Daoy (cell line): Measurements from ENCODE around the gene DOCK9. TPM values are rescaled to one million over a fixed set of nuclear protein-coding genes. Genes with fewer than 3 reads are reported as not detected.
A peak's percentile ranks its signal among the peaks of the same experiment; 100 is the strongest.

ENCODE experiments used
- DNase-seq: peaks from one replicate; pipeline ENCODE4 v3.0.0-alpha.2; 2015; ENCODE audit warnings: low read depth
- total RNA-seq: library from RNA; depleted of rRNA; stranded (reverse); fragments of >200 nt; shearing (Covaris generic); gene quantifications from 2 replicates; pipeline ENCODE4 v1.2.3, GENCODE V29; 2014; rRNA removed

Gene DOCK9
- 25.0 and 28.0 TPM in 2 replicates for total RNA-seq

DNA sequence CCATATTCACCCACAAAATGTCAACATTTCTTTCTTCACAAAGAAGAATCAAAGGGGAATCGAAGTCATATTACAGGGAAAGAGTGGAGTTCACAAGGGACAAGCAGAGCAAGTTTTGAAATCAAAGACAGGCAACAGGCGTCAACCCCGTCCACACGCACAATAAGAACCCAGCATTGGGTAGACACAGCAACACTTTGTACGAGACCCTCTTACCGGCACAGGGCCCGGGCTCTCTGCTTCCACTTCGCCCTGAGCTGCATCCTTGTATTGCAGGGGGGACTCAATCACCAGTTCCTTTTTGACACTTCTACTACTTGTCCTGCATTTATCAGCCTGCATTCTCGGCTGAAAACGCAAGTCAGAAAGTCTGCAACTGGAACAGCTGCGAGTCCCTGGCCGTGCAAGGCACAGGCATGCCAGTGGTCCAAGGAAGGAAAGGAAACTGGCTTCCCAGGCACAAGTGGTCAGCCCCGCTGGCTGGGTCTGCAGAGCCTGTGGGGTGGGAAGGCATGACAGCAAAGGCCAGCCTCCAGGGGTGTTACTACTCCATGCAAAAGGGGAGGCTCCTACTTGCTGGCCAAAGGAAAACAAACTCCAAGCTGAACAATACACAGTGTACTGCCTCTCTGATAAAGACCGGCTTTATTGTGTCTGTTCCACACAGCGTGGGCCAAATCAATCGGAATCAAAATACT, at the start of gene DOCK9:
DOCK9 (minus strand) TSS at position 497 of the 698 bp plus-strand sequence; CDS start at position 342, 155 bp downstream.
- peak; percentile 72 for DNase-seq

DNA sequence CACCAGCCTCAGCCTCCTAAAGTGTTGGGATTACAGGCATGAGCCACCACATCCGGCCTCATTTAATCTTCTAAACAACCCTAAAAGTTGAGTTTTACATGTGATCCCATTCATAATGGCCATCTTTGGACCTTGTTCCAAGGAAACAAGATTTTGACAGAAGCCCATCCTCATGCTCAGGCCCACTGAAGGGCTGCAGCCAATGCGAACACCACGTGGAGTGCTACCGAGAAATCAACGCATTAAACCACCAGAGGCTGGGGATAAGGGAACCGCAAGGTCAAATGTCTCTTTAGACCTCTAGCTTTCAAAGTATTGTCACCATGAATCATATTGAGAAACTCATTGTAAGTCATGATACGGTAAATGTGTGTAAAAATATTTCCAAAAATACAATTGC, 49.4 kb upstream of the DOCK9 start:
- no peak for DNase-seq

GRCh38 chr13:99022941-99023340, 45.1 kb upstream of the DOCK9 start:
- no peak for DNase-seq

- DNase-seq, result no peak
Measured at GRCh38 chr13:99018418-99019180, 40.7 kb upstream of the DOCK9 start.

DNA sequence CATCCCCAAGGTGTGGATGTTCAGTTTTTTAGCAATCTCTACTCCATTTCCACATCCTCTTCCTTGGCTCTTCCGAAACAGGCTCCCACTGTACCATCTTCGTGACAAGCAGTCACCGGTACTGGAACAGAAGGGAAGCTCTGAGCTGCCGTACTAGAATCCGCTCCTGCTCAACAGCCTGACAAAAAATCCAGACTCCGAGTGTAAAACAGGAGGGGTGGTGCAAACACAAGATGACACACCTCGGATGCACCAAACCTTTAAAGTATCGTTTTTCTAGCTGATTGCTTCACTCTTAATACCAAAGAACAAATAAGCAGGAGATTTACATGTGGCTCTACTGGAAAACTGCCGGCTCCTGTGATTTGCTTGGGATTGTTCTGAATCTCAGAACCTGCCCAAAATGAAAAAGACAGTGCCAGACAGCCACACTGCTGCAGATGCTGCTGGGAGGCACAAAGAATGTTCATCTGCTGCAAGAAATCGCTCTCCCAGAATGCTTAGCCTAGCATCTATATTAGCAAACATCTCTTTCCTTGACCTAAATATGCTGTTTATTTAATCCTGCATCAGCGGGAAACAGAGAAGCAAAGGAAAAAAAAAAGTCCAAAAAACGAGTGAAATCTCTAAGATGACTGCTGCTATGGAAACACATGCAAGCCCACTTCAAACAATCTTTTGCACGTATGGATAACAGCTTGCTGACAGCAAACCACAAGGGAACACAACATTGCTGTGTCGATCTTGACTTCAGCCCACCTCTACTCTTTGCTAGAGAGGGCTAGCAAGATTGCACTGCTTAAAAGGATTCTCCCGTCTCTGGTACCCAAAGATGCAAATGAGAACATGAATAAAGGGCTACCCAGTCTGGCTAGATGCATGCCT, 38.0 kb upstream of the DOCK9 start:
- DNase-seq, result no peak

DNA sequence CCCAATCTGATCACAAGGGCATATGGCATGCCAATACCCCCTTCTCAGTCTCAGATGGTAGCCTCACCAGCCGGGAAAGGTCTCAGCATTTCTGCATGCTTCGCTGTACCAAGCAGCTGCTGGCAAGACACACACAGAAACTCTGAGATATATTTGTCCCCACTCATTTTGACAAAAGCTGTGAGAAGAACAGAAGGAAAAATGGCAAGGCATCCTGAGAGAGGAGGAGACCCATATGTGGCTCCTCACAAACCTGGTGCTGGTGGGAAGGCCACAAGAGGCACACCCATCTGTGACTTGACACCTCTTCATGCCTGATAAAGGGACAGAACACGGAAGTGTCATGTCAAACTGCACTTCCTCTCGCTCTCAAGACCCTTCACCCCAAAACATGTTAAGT, 36.7 kb upstream of the DOCK9 start:
- DNase-seq, result no peak

GRCh38 chr13:99013951-99014350, 36.1 kb upstream of the DOCK9 start:
- no peak for DNase-seq

DNA sequence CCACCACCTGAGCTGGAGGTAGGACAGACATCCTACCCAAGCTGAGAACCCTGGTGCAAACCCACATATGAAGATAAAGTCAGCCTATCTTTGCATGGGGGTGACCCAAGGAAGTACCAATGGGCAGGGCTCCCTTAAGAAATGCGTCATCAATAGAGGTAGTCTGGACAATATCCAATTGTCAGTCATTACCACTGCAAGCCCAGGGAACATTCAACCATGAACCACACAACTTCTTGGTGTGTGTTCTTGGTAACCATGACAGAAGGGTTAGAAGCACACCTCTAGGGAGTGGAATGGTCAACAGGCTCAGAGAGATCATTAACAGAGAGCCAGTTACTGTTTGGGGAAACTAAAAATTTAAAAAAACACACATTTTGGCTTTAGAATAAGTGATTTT, 34.7 kb upstream of the DOCK9 start:
- no peak for DNase-seq

GRCh38 chr13:99009987-99010551, 32.2 kb upstream of the DOCK9 start:
- no peak for DNase-seq

- DNase-seq, result no peak
Measured at GRCh38 chr13:99008577-99008976, 30.7 kb upstream of the DOCK9 start.

DNA sequence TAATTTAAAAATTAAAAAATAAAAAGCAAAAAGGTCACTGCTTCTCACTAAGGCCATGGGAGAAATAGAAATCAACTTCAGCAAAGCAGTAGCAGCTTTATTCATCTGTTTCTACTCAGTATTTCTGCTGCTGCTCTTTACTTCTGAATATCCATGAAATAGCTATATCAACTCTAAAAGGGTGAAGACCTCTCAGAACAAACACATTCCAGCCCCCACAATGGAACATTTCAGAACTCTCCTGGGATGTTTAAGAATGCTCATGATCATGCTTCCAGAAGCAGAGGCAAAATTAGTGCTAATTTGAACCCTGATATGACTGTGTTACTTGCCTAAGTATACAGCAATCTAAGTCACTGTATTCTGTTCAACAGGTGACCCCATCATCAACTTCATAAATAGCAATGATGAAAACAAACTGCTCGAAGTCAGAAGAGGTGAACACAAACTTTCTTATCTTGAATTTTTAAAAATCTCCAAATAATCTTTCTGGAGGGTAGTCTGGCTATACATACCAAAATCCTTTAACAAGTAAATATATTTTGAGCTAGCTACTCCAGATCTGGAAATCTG, 29.6 kb upstream of the DOCK9 start:
- no peak for DNase-seq

GRCh38 chr13:99005609-99006008, 27.7 kb upstream of the DOCK9 start:
- DNase-seq, result no peak

- no peak for DNase-seq
Measured at GRCh38 chr13:99004978-99005377, 27.1 kb upstream of the DOCK9 start.

GRCh38 chr13:99003851-99004471, 26.1 kb upstream of the DOCK9 start:
- DNase-seq, result no peak

DNA sequence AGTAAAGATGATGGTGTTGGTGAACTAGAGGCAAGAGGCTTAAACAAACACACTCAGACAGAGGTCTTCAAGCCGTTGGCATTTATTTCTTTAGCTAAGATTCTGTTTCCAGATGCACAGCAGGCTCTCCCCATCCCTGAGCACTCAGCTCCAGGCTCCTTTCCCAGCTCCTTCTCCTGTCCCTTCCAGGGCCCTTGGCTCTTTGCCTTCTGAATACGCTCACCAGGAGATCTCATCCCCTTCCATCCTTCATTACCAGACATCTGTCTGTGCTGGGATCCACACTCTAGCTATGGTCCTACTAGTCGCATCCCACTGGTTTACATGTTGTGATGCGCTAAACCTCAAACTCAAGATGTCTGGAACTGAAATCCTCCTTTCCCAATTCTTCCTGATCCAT, 25.3 kb upstream of the DOCK9 start:
- DNase-seq, result no peak

DNA sequence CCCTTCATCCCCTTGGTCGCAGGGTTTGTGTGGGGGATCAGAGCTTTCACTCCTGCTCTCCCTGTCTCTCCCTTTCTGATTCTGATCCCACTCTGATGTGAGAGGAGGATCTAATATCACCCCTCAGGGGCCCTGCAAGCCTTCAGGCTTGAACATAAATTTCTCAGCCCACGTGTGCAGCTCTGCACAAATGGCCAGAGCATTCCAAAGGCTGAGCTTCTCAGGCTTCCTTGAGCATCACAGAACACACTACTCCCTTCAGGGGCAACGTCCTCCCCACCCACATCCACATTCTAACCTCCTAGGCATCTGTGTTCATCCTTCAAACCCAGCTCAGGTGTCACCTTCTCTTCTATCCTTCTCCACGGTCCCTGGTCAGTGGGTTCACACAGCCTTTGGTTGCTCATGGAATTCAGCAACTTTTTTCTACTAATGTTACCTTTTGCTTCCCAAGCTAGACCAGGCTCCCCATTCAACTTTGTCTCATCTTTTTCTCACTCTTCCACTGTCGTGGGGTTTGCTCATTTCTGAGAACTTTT, 24.4 kb upstream of the DOCK9 start:
- no peak for DNase-seq

DNA sequence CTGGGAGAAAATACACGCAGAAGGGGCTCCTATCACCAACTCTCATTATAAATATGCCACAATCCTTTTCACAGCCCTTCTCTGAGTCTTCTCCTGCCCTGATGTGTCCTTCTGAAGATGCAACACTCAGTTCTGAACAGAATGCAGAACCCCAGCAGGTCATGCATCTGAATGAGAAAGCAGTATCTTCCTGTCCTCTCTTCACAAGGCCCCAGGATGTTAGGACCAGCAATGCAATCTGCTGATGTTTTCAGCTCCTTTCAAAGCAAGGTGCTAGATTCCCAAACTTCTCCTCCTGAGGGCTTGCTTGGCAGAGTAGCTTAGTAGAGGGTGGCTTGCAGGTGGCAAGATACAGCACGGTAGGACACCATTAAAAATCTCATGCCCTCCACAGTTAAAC, 22.3 kb upstream of the DOCK9 start:
- no peak for DNase-seq

GRCh38 chr13:98999639-98999952, 21.7 kb upstream of the DOCK9 start:
- DNase-seq, result no peak

DNA sequence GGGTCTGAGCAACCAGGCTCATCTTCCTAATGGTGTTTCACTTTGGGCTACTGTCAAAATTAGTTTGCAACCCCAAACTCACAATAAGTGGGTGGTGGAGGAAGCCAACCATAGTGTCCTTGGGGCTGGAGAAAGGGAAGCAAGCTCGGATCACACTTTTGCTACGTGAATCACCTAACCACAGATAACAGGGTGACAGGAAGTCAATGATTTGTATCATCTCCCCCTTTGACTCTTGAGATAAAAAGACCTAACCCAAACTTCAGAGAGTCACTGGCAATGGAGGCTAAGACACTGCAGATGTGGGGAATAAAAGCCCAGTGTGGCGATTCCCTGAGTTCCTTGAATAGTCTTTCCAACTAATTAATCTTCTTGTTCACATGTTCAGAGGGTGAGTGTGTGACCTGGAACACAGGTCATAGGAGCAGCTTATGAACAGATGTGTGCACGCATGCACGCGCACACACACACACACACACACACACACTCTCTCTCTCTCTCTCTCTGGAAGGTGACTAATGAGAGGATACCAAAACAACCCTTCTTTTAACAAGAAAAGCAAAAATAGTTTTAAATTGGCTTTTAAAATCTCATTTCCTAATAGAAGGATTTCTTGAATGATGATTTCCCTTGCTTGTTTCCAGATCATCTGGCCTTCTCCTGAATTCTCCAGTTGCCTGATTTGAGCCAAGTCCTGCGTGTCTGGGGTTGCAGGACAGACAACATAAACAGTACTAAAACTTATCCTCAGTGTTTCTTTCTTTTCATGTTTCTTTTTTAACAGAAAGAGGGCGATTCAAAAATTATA, 21.2 kb upstream of the DOCK9 start:
- DNase-seq, result peak; percentile 23
